ENCODE results near the gene DHRS13.

DNA sequence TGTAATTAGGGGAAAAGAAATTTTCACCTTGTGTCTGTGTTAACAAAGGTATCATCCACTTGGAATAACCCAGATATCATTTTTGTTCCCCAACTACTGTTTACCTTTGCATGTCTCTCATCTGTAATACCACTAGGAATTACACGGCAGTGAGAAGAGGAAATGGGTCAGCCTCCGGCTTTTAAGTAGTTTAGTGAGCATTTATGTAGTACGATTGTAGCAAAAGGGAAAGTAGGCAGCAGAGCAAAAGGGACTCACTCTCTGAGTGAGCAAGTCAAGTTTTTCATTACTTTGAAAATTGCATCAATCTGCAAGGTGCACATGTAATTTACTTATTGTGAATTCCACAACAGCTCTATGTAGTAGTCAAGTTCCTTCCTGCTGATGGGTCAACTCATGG is 37.3 kb upstream of the DHRS13 start:
- TF ChIP-seq, protein P1, sequence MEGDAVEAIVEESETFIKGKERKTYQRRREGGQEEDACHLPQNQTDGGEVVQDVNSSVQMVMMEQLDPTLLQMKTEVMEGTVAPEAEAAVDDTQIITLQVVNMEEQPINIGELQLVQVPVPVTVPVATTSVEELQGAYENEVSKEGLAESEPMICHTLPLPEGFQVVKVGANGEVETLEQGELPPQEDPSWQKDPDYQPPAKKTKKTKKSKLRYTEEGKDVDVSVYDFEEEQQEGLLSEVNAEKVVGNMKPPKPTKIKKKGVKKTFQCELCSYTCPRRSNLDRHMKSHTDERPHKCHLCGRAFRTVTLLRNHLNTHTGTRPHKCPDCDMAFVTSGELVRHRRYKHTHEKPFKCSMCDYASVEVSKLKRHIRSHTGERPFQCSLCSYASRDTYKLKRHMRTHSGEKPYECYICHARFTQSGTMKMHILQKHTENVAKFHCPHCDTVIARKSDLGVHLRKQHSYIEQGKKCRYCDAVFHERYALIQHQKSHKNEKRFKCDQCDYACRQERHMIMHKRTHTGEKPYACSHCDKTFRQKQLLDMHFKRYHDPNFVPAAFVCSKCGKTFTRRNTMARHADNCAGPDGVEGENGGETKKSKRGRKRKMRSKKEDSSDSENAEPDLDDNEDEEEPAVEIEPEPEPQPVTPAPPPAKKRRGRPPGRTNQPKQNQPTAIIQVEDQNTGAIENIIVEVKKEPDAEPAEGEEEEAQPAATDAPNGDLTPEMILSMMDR (IDR thresholded peaks at IDR 0.05) = no peak
- TF ChIP-seq POLR2A (IDR thresholded peaks at IDR 0.05) = no peak

Data from testis (tissue), 2 donors.